HCT116 (cell line): Measurements from ENCODE around the gene KIF26B. TPM values are rescaled to one million over a fixed set of nuclear protein-coding genes. Genes with fewer than 3 reads are reported as not detected.

Experiments
- ATAC-seq: fragments of 200-7000 bp; cut with Tn5 transposase; 2 replicates; pipeline ENCODE4 v1.9.1; 2020; ENCODE audit warnings: mild to moderate bottlenecking, moderate library complexity
- BruUV-seq: library from RNA; stranded (reverse); fragments of 400-500 nt; replicated peaks from 2 replicates; lab custom pipeline; 2021; lab: Mats Ljungman, UMichigan
- CTCF ChIA-PET: fragments of 300-600 bp; sonication (Branson Sonifier 250); formaldehyde crosslinking; loops from one replicate; lab custom pipeline; 2021; ENCODE audit warnings: antibody characterized with exemption; lab: Charles Lee
- POLR2A ChIA-PET: fragments of 300-600, 350-600 bp; sonication (Branson Sonifier 250); formaldehyde crosslinking; loops from one replicate; lab custom pipeline; 2021; ENCODE audit warnings: antibody characterized with exemption; lab: Charles Lee
- RAD21 ChIA-PET, 2 experiments: fragments of 300-600 bp; sonication (Branson Sonifier 250); formaldehyde crosslinking; loops; one replicate each; lab custom pipeline; 2023; ENCODE audit warnings: low total read pairs in 2 of 2; ENCODE audit not compliant: uncharacterized antibody in 2 of 2, unreplicated experiment in 2 of 2, low non-redundant PET in 1 of 2; lab: Charles Lee
- DNase-seq: peaks from one replicate; pipeline ENCODE4 v3.0.0-alpha.2; 2010; ENCODE audit warnings: low read depth, low spot score
- H2AFZ ChIP-seq: fragments of 200-600 bp; shearing (Covaris generic), sonication (generic); 2 replicates; pipeline ENCODE4 v1.6.1; 2017; ENCODE audit warnings: low read depth, mixed run types, mixed read lengths, antibody characterized with exemption, low read length; ENCODE audit not compliant: poor library complexity, severe bottlenecking
- H3K27ac ChIP-seq: 2 replicates; pipeline ENCODE4 v1.5.1; 2012; ENCODE audit warnings: low read depth, low read length
- H3K27me3 ChIP-seq: fragments of 200-600 bp; sonication (generic); 2 replicates; pipeline ENCODE4 v1.6.1; 2016; ENCODE audit warnings: mixed run types, low read length, mixed read lengths; ENCODE audit not compliant: insufficient read depth
- H3K36me3 ChIP-seq, 2 experiments: fragments of 200-500 bp in 1 of 2; fragments of 200-600 bp in 1 of 2; sonication (Bioruptor generic) in 1 of 2; sonication (generic) in 1 of 2; 2 replicates each; pipeline versions ENCODE4 v1.5.1 to v1.6.1; 2014 to 2016; ENCODE audit warnings: low read length in 2 of 2, inconsistent platforms in 1 of 2, mixed read lengths in 1 of 2, mixed run types in 1 of 2; ENCODE audit not compliant: insufficient read depth in 2 of 2, control insufficient read depth in 1 of 2
- H3K4me1 ChIP-seq, 2 experiments: fragments of 200-600 bp in 1 of 2; sonication (generic) in 1 of 2; 2 replicates each; pipeline versions ENCODE4 v1.5.1 to v1.6.1; 2012 to 2017; ENCODE audit warnings: low read length in 2 of 2, inconsistent platforms in 1 of 2, mild to moderate bottlenecking in 1 of 2, mixed read lengths in 1 of 2, mixed run types in 1 of 2, moderate library complexity in 1 of 2; ENCODE audit not compliant: insufficient read depth in 2 of 2, control insufficient read depth in 1 of 2
- H3K4me2 ChIP-seq: fragments of 200-600 bp; sonication (generic); 2 replicates; pipeline ENCODE4 v1.6.1; 2017; ENCODE audit warnings: mixed run types, low read length, mixed read lengths
- H3K4me3 ChIP-seq, 2 experiments: fragments of 200-600 bp in 1 of 2; sonication (generic) in 1 of 2; replicated peaks in 1 of 2; 2 replicates each; pipeline ENCODE4 v1.5.1; 2011 to 2016; ENCODE audit warnings: low read length in 2 of 2, control low read depth in 1 of 2, low read depth in 1 of 2, mild to moderate bottlenecking in 1 of 2, mixed read lengths in 1 of 2, mixed run types in 1 of 2
- H3K79me2 ChIP-seq: fragments of 200-600 bp; sonication (generic); 2 replicates; pipeline ENCODE4 v1.6.1; 2017; ENCODE audit warnings: mild to moderate bottlenecking, mixed run types, low read length, moderate library complexity, mixed read lengths; ENCODE audit not compliant: insufficient read depth
- H3K9ac ChIP-seq: fragments of 200-600 bp; sonication (generic); 2 replicates; pipeline ENCODE4 v1.6.1; 2016; ENCODE audit warnings: low read length, mixed read lengths
- H3K9me2 ChIP-seq: fragments of 200-600 bp; sonication (generic), shearing (Covaris generic); 2 replicates; pipeline ENCODE4 v1.6.1; 2017; ENCODE audit warnings: mixed run types, mild to moderate bottlenecking, moderate library complexity; ENCODE audit not compliant: insufficient read depth
- H3K9me3 ChIP-seq, 2 experiments: fragments of 200-500 bp in 1 of 2; fragments of 200-600 bp in 1 of 2; sonication (Bioruptor generic) in 1 of 2; sonication (generic) in 1 of 2; 2 replicates each; pipeline ENCODE4 v1.6.1; 2014 to 2017; ENCODE audit warnings: low read length in 2 of 2, mixed read lengths in 2 of 2, inconsistent platforms in 1 of 2, low read depth in 1 of 2, mild to moderate bottlenecking in 1 of 2, mixed run types in 1 of 2, moderate library complexity in 1 of 2; ENCODE audit not compliant: control insufficient read depth in 1 of 2, insufficient read depth in 1 of 2
- H4K20me1 ChIP-seq: fragments of 200-600 bp; sonication (generic), shearing (Covaris generic); 2 replicates; pipeline ENCODE4 v1.6.1; 2017; ENCODE audit warnings: mixed run types, mild to moderate bottlenecking, moderate library complexity; ENCODE audit not compliant: insufficient read depth
- EZH2 ChIP-seq: fragments of 200-600 bp; sonication (generic); IDR thresholded peaks from 2 replicates; pipeline ENCODE4 v1.6.1; 2017; ENCODE audit warnings: antibody characterized with exemption, mixed run types
- EZH2phosphoT487 ChIP-seq: fragments of 200-600 bp; IDR thresholded peaks from 2 replicates; pipeline ENCODE4 v1.6.1; 2018; ENCODE audit warnings: antibody characterized with exemption, borderline replicate concordance
- JUND ChIP-seq: IDR thresholded peaks from 2 replicates; pipeline ENCODE4 v1.6.1; 2012
- POLR2A ChIP-seq: IDR thresholded peaks from 2 replicates; pipeline ENCODE4 v1.7.0; 2011; ENCODE audit warnings: borderline replicate concordance; ENCODE audit not compliant: insufficient read depth, insufficient read length; ENCODE audit errors: extremely low read depth
- POLR2AphosphoS5 ChIP-seq: IDR thresholded peaks from 2 replicates; pipeline ENCODE4 v1.6.1; 2011; ENCODE audit warnings: mild to moderate bottlenecking, low read depth, low read length, moderate library complexity
- SIN3A ChIP-seq: IDR thresholded peaks from 2 replicates; pipeline ENCODE4 v1.6.1; 2012; ENCODE audit warnings: low read depth
- SP1 ChIP-seq: IDR thresholded peaks from 2 replicates; pipeline ENCODE4 v1.6.1; 2012; ENCODE audit warnings: low read depth
- ZFX ChIP-seq: fragments of 450-650 bp; IDR thresholded peaks from 2 replicates; pipeline ENCODE4 v1.6.1; 2017
- intact Hi-C: fragments of 100-400 bp; cut with micrococcal nuclease; formaldehyde crosslinking; loops from 2 replicates; pipeline ENCODE4 v1.10.0; 2022
- total RNA-seq: library from RNA; stranded (reverse); gene quantifications from one replicate; pipeline ENCODE4 v1.2.1, GENCODE V29; 2021; ENCODE audit not compliant: unreplicated experiment

The KIF26B gene
- total RNA-seq, 1 experiment from 2014 or later: 0.49 TPM

DNA sequence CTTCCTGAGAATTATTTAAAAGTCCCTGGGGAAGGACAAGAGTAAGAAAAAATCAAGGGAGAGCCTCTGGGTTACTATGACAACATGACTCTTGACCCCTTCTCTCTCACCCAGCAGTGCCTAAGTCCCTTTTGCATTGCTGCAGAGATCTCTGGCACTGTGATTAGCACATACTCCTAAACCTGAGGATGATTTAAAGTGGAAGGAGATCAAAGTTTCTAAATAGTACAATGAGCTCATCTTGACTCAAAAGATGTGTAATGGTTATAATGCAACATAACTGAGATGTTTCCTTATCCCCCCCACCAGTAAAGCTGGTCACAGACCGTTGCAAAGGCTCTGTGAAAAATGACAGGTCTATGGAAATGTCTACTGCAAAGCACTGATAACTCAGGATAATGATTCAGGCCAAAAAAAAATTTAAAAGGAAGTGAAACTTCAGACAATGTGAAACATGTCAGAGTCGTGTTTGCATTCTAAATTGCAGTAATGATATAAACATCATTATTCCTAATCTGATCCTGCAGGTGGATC is 519.2 kb downstream of the KIF26B start:
- ChIA-PET POLR2A (no interaction called here), CTCF (no interaction called here), RAD21 (no interaction called here)
- Histone ChIP-seq H3K4me3 (no peak overlapping the region), H3K4me2 (no peak overlapping the region), H3K27me3 (no peaks in the 10 kb centered on the region), H2AFZ (no peak overlapping the region), H3K9ac (no peak overlapping the region), H3K27ac (no peak overlapping the region), H3K79me2 (no peaks in the 10 kb centered on the region), H3K36me3 (no peaks in the 10 kb centered on the region), H3K9me2 (no peaks in the 10 kb centered on the region), H3K9me3 (no peaks in the 10 kb centered on the region), H4K20me1 (no peaks in the 10 kb centered on the region), H3K4me1 (no peaks in the 10 kb centered on the region)
- TF ChIP-seq JUND (no peak), EZH2 (no peak)
- ATAC-seq: no peak
- intact Hi-C loops: no loop called here
- no TSS peak for BruUV-seq
- DNase-seq: no peak

GRCh38 chr1:245677461-245678240 is 522.9 kb downstream of the KIF26B start:
- ChIA-PET CTCF (no interaction called here), POLR2A (no interaction called here), RAD21 (no interaction called here)
- Histone ChIP-seq H2AFZ (no peak overlapping the region), H3K4me2 (no peak overlapping the region), H3K27me3 (no peaks in the 10 kb centered on the region), H3K79me2 (no peaks in the 10 kb centered on the region), H4K20me1 (no peaks in the 10 kb centered on the region), H3K27ac (no peak overlapping the region), H3K9me3 (no peaks in the 10 kb centered on the region), H3K4me1 (no peaks in the 10 kb centered on the region), H3K9ac (no peak overlapping the region), H3K9me2 (no peaks in the 10 kb centered on the region), H3K36me3 (no peaks in the 10 kb centered on the region), H3K4me3 (no peak overlapping the region)
- no TSS peak for BruUV-seq
- no peak for TF ChIP-seq SIN3A
- no peak for TF ChIP-seq JUND
- TF ChIP-seq SP1: no peak
- TF ChIP-seq EZH2phosphoT487: no peak
- no peak for TF ChIP-seq ZFX
- no peak for TF ChIP-seq EZH2
- TF ChIP-seq POLR2A: no peak
- no peak for TF ChIP-seq POLR2AphosphoS5
- DNase-seq (no peak), ATAC-seq (no peak)
- intact Hi-C loops: no loop called here
